Measurements from ENCODE around the gene KCNQ5.

KCNQ5 gene

GRCh38 chr6:72911463-72912155, 289.7 kb downstream of the KCNQ5 start:
- DNase-seq (ENCODE audit: low spot score): no peak

- no peak for DNase-seq (ENCODE audit: low spot score)
These were observed 291.9 kb downstream of the KCNQ5 start for GRCh38 chr6:72913797-72914196.

GRCh38 chr6:72916298-72916697, 294.4 kb downstream of the KCNQ5 start:
- DNase-seq (ENCODE audit: low spot score): no peak

GRCh38 chr6:72916906-72917305, 295.0 kb downstream of the KCNQ5 start:
- DNase-seq (ENCODE audit: low spot score): no peak

GRCh38 chr6:72922401-72922800, 300.5 kb downstream of the KCNQ5 start:
- no peak for DNase-seq (ENCODE audit: low spot score)

GRCh38 chr6:72925136-72925535, 303.3 kb downstream of the KCNQ5 start:
- DNase-seq (ENCODE audit: low spot score): no peak

- no peak for DNase-seq (ENCODE audit: low spot score)
These were observed 308.8 kb downstream of the KCNQ5 start for GRCh38 chr6:72930556-72931132.

GRCh38 chr6:72931325-72931887, 309.5 kb downstream of the KCNQ5 start:
- no peak for DNase-seq (ENCODE audit: low spot score)

- no peak for DNase-seq (ENCODE audit: low spot score)
These were observed 311.4 kb downstream of the KCNQ5 start for GRCh38 chr6:72933233-72933632.

GRCh38 chr6:72936766-72937559, 315.1 kb downstream of the KCNQ5 start:
- DNase-seq (ENCODE audit: low spot score): no peak

- no peak for DNase-seq (ENCODE audit: low spot score)
These were observed 316.2 kb downstream of the KCNQ5 start for GRCh38 chr6:72938104-72938503.

- no peak for DNase-seq (ENCODE audit: low spot score)
These were observed 317.1 kb downstream of the KCNQ5 start for GRCh38 chr6:72939004-72939403.

- no peak for DNase-seq (ENCODE audit: low spot score)
These were observed 318.4 kb downstream of the KCNQ5 start for GRCh38 chr6:72940265-72940664.

- DNase-seq (ENCODE audit: low spot score): no peak
These were observed 319.4 kb downstream of the KCNQ5 start for GRCh38 chr6:72941263-72941662.

- DNase-seq (ENCODE audit: low spot score): no peak
These were observed 319.9 kb downstream of the KCNQ5 start for GRCh38 chr6:72941751-72942150.

GRCh38 chr6:72943699-72944098, 321.8 kb downstream of the KCNQ5 start:
- DNase-seq (ENCODE audit: low spot score): no peak

GRCh38 chr6:72944660-72945059, 322.8 kb downstream of the KCNQ5 start:
- DNase-seq (ENCODE audit: low spot score): no peak

- DNase-seq (ENCODE audit: low spot score): no peak
These were observed 324.9 kb downstream of the KCNQ5 start for GRCh38 chr6:72946774-72947173.

- no peak for DNase-seq (ENCODE audit: low spot score)
These were observed 325.7 kb downstream of the KCNQ5 start for GRCh38 chr6:72947534-72947933.

GRCh38 chr6:72948153-72948552, 326.3 kb downstream of the KCNQ5 start:
- DNase-seq (ENCODE audit: low spot score): no peak

GRCh38 chr6:72950114-72950860, 328.4 kb downstream of the KCNQ5 start:
- no peak for DNase-seq (ENCODE audit: low spot score)

Data from activated CD4-positive, alpha-beta T cell treated with anti-CD3 and anti-CD28 coated beads, Interleukin-2, Interleukin-4, amounts not matched to agents 100 ng/mL and 50 ng/mL, durations not matched to agents 16 hours and 8 hours (primary cell).